ENCODE results near the gene NCAPD2. TPM values are rescaled to one million over a fixed set of nuclear protein-coding genes. Genes with fewer than 3 reads are reported as not detected.
A peak's percentile ranks its signal among the peaks of the same experiment; 100 is the strongest.

Gene NCAPD2
- total RNA-seq, 1 experiment from 2014 or later = 114 TPM

DNA sequence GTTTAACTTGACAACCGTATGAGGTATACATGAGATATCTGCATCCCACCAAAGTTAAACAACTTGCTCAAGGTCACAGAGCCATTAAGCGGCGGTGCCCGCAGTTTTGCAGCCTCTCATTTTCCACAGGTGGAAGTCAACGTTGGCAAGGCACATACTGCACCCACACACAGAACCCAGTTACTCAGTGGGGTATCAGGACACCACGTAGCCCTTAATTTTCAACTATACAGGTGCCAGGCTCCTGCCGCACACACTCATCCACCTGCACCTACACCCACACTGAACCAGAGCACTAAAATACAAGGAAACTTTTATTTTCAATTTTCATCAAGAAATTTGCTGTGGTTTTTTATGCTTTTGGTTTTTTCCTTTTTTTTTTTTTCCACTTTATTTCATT is 75.9 kb downstream of the NCAPD2 start:
- no peaks in the 10 kb centered on the region for H3K27me3 ChIP-seq (ENCODE audit: insufficient read depth, low read length)
- H3T11ph ChIP-seq (ENCODE audit: low read length) = no peak overlapping the region
- no CpG with 5 or more reads among the region's 7 CpGs for WGBS (ENCODE audit: extremely low coverage, insufficient read length, low lambda C conversion rate)
- no peaks in the 10 kb centered on the region for H4K20me1 ChIP-seq (ENCODE audit: control insufficient read depth, insufficient read depth, insufficient read length)
- no peak overlapping the region for H2AK5ac ChIP-seq (ENCODE audit: insufficient read length, low read length)
- Mint-ChIP-seq H3K4me1 (peaks cover 13 to 17% of the 10 kb centered on the region in 2 experiments), H3K9me3 (no peaks in the 10 kb centered on the region), H3K4me3 (peak overlapping the region in 1 of 2 experiments; percentile 100; a peak in 4 of 5 replicates), H3K36me3 (ENCODE audit: insufficient read depth in 1 of 3, low read depth in 3 of 3) (peaks cover 57 to 90% (median 71%) of the 10 kb centered on the region in 3 experiments), H3K27ac (peak overlapping the region in 1 of 3 experiments; percentile 51; a peak in 2 of 7 replicates), H3K27me3 (ENCODE audit: low read depth) (peaks cover 1% of the 10 kb centered on the region; the same call in 1 of the 2 replicates)
- peaks cover 2% of the 10 kb centered on the region; the same call in 1 of the 2 replicates for H3K4me1 ChIP-seq (ENCODE audit: insufficient read depth, low read length)
- H2BK5ac ChIP-seq (ENCODE audit: insufficient read length, low read length) = no peak overlapping the region
- no peak overlapping the region for H3K27ac ChIP-seq (ENCODE audit: insufficient read length, low read depth, low read length)
- H2BK20ac ChIP-seq (ENCODE audit: low read depth, low read length, poor library complexity, severe bottlenecking) = no peak overlapping the region
- no peak overlapping the region for H2AFZ ChIP-seq (ENCODE audit: low read length)
- no peak overlapping the region for H3K14ac ChIP-seq (ENCODE audit: insufficient read depth, low read length)
- H3K23ac ChIP-seq (ENCODE audit: insufficient read length, low read depth, low read length) = no peak overlapping the region
- TF ChIP-seq, protein P1, sequence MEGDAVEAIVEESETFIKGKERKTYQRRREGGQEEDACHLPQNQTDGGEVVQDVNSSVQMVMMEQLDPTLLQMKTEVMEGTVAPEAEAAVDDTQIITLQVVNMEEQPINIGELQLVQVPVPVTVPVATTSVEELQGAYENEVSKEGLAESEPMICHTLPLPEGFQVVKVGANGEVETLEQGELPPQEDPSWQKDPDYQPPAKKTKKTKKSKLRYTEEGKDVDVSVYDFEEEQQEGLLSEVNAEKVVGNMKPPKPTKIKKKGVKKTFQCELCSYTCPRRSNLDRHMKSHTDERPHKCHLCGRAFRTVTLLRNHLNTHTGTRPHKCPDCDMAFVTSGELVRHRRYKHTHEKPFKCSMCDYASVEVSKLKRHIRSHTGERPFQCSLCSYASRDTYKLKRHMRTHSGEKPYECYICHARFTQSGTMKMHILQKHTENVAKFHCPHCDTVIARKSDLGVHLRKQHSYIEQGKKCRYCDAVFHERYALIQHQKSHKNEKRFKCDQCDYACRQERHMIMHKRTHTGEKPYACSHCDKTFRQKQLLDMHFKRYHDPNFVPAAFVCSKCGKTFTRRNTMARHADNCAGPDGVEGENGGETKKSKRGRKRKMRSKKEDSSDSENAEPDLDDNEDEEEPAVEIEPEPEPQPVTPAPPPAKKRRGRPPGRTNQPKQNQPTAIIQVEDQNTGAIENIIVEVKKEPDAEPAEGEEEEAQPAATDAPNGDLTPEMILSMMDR (conservative IDR thresholded peaks at IDR 0.05) = no peak
- no peaks in the 10 kb centered on the region for H3K9me3 ChIP-seq (ENCODE audit: control insufficient read depth, low read depth, low read length)
- H2BK120ac ChIP-seq (ENCODE audit: low read depth, low read length, poor library complexity, severe bottlenecking) = no peak overlapping the region
- no peak overlapping the region for H3K4ac ChIP-seq (ENCODE audit: low read depth, low read length)
- no peak overlapping the region for H3K18ac ChIP-seq (ENCODE audit: insufficient read length, low read depth, low read length)
- H3K9ac ChIP-seq (ENCODE audit: extremely low read depth, insufficient read length, low read length) = no peak overlapping the region
- no peak overlapping the region for H4K91ac ChIP-seq (ENCODE audit: insufficient read length, low read depth, low read length)
- H4K5ac ChIP-seq (ENCODE audit: insufficient read length, low read depth, low read length) = no peak overlapping the region
- peaks cover 7% of the 10 kb centered on the region; the same call in 1 of the 2 replicates for H3K79me2 ChIP-seq (ENCODE audit: insufficient read depth, low read length)
- H3K79me1 ChIP-seq (ENCODE audit: insufficient read depth, low read depth, low read length, poor library complexity, severe bottlenecking) = peaks cover 3% of the 10 kb centered on the region
- no peak for DNase-seq
- no peak overlapping the region for H3K56ac ChIP-seq (ENCODE audit: insufficient read length, low read depth, low read length)
- no peak overlapping the region for H2BK15ac ChIP-seq (ENCODE audit: low read depth, low read length)
- no peak overlapping the region for H3K4me2 ChIP-seq (ENCODE audit: insufficient read depth, insufficient read length, low read length)
- H4K8ac ChIP-seq (replicated peaks; ENCODE audit: insufficient read length, low read depth, low read length) = no peak overlapping the region
- no peak overlapping the region for H2BK12ac ChIP-seq (ENCODE audit: insufficient read length, low read depth, low read length)
- H3K23me2 ChIP-seq (ENCODE audit: insufficient read length, low read depth, low read length, poor library complexity, severe bottlenecking) = peaks cover 8% of the 10 kb centered on the region

All from H9 (cell line).